GM19467 (cell line): ENCODE data around the gene CHIC1.

Source experiments
- ATAC-seq: cut with Tn5 transposase; IDR thresholded peaks from one replicate; pipeline ENCODE4 v1.9.1; 2021; ENCODE audit warnings: mild to moderate bottlenecking, moderate library complexity; ENCODE audit not compliant: unreplicated experiment

CHIC1 gene

GRCh38 chrX:73728602-73729001 is 165.6 kb downstream of the CHIC1 start:
- no peak for ATAC-seq
